ENCODE measurements around the gene CHI3L1.

- TF ChIP-seq TAF1 (IDR thresholded peaks at IDR 0.05; ENCODE audit: borderline replicate concordance, insufficient read depth, low read length): no peak
- TF ChIP-seq POLR2AphosphoS5 (IDR thresholded peaks at IDR 0.05; ENCODE audit: low read depth, low read length): no peak
- TF ChIP-seq SIN3A (IDR thresholded peaks at IDR 0.05; ENCODE audit: borderline replicate concordance, insufficient read depth, low read length): no peak
- TF ChIP-seq FOXP2 (optimal IDR thresholded peaks at IDR 0.05; ENCODE audit: borderline replicate concordance, extremely low read depth, extremely low read length, insufficient read depth): no peak
- no peak for TF ChIP-seq REST (IDR thresholded peaks at IDR 0.05; ENCODE audit: insufficient read depth in 1 of 2, low read depth in 2 of 2, low read length in 2 of 2)
Measured at GRCh38 chr1:203136409-203137042, 50.0 kb downstream of the CHI3L1 start.

All from PFSK-1 (cell line).